HepG2 (cell line): ENCODE data around the gene PRKCE. TPM values are rescaled to one million over a fixed set of nuclear protein-coding genes. Genes with fewer than 3 reads are reported as not detected.

ENCODE experiments used
- AGO2 ChIP-seq: fragments of 200-400 bp; formaldehyde crosslinking; optimal IDR thresholded peaks from 2 replicates; pipeline ENCODE3; 2017; ENCODE audit warnings: mild to moderate bottlenecking, low read depth, low read length, moderate library complexity
- CCDC6 ChIP-seq: sonication (generic); formaldehyde crosslinking; IDR thresholded peaks from 2 replicates; pipeline ENCODE4 v1.8.1; 2022; ENCODE audit warnings: mild to moderate bottlenecking, missing genetic modification reagents, moderate library complexity
- HNRNPLL ChIP-seq: fragments of 200-400 bp; formaldehyde crosslinking; IDR thresholded peaks from 2 replicates; pipeline ENCODE4 v1.6.1; 2017; ENCODE audit warnings: mild to moderate bottlenecking, low read depth, low read length; ENCODE audit not compliant: poor library complexity, severe bottlenecking
- JARID2 ChIP-seq: sonication (generic); formaldehyde crosslinking; IDR thresholded peaks from 2 replicates; pipeline ENCODE4 v1.8.1; 2023; ENCODE audit warnings: missing genetic modification reagents, inconsistent platforms; ENCODE audit not compliant: insufficient replicate concordance
- MEIS2 ChIP-seq: sonication (generic); formaldehyde crosslinking; IDR thresholded peaks from 2 replicates; pipeline ENCODE4 v1.9.0; 2021; ENCODE audit warnings: mild to moderate bottlenecking, missing genetic modification reagents
- MIER3 ChIP-seq: IDR thresholded peaks from 2 replicates; pipeline ENCODE4 v1.6.1; 2016; ENCODE audit warnings: missing compliant biosample characterization, borderline replicate concordance
- MXI1 ChIP-seq: IDR thresholded peaks from 3 replicates; pipeline ENCODE4 v1.6.1; 2012; ENCODE audit warnings: low read depth, low read length, inconsistent platforms, borderline replicate concordance
- MYNN ChIP-seq: sonication (generic); formaldehyde crosslinking; IDR thresholded peaks from 2 replicates; pipeline ENCODE4 v1.4.0; 2020; ENCODE audit warnings: mild to moderate bottlenecking, low read depth, missing genetic modification reagents
- NFKB2 ChIP-seq: sonication (generic); formaldehyde crosslinking; IDR thresholded peaks from 2 replicates; pipeline ENCODE4 v1.4.0; 2020; ENCODE audit warnings: missing genetic modification reagents, borderline replicate concordance
- NFYB ChIP-seq: sonication (generic); formaldehyde crosslinking; IDR thresholded peaks from 2 replicates; pipeline ENCODE4 v1.4.0; 2020; ENCODE audit warnings: missing genetic modification reagents
- NR2F1 ChIP-seq, 2 experiments: fragments of 450-650 bp in 1 of 2; formaldehyde crosslinking in 1 of 2; IDR thresholded peaks; 2 replicates each; pipeline versions ENCODE4 v1.5.0 to v1.6.1; 2016 to 2020; ENCODE audit warnings: mild to moderate bottlenecking in 1 of 2, missing compliant biosample characterization in 1 of 2, missing genetic modification reagents in 1 of 2, moderate library complexity in 1 of 2
- POLR2G ChIP-seq: fragments of 200-400 bp; formaldehyde crosslinking; IDR thresholded peaks from 2 replicates; pipeline ENCODE4 v1.6.1; 2018; ENCODE audit warnings: mild to moderate bottlenecking, low read depth, low read length, moderate library complexity
- STAG1 ChIP-seq: sonication (generic); formaldehyde crosslinking; IDR thresholded peaks from 2 replicates; pipeline ENCODE4 v1.4.0; 2020; ENCODE audit warnings: missing genetic modification reagents
- ZNF30 ChIP-seq: sonication (generic); formaldehyde crosslinking; IDR thresholded peaks from 2 replicates; pipeline ENCODE4 v1.5.0; 2020; ENCODE audit warnings: mild to moderate bottlenecking, missing genetic modification reagents
- ZNF75D ChIP-seq: sonication (generic); formaldehyde crosslinking; IDR thresholded peaks from 2 replicates; pipeline ENCODE4 v1.8.1; 2023; ENCODE audit warnings: missing genetic modification reagents, mild to moderate bottlenecking, borderline replicate concordance
- ZNF879 ChIP-seq: sonication (generic); formaldehyde crosslinking; IDR thresholded peaks from 2 replicates; pipeline ENCODE4 v1.8.1; 2023; ENCODE audit warnings: missing genetic modification reagents
- polyA plus RNA-seq, 8 experiments: library from polyadenylated mRNA; depleted of rRNA in 3 of 8; stranded (reverse) in 7 of 8; unstranded in 1 of 8; fragments of >200 nt; fragmentation: Illumina TruSeq in 4 of 8; extraction: Trizol in 4 of 8; gene quantifications; 2 replicates each; pipeline versions ENCODE4 v1.2.1 to v1.2.3, GENCODE V29; 2011 to 2016; ENCODE audit warnings: low read depth in 4 of 8, missing spikeins in 1 of 8, mixed read lengths in 1 of 8; ENCODE audit not compliant: insufficient read depth in 1 of 8
- total RNA-seq, 5 experiments: library from RNA; depleted of rRNA; stranded (reverse); fragments of >200 nt; fragmentation: Illumina TruSeq; extraction: Trizol; gene quantifications; 2 replicates each; pipeline ENCODE4 v1.2.3, GENCODE V29; 2016; ENCODE audit warnings: low read depth in 1 of 5
- TF ChIP-seq, protein P1 (sequence below), 2 experiments: sonication (generic) in 1 of 2; formaldehyde crosslinking in 1 of 2; IDR thresholded peaks; 2 replicates each; pipeline versions ENCODE4 v1.6.1 to v1.9.0; 2014 to 2022; ENCODE audit warnings: antibody characterized with exemption in 1 of 2, borderline replicate concordance in 1 of 2, inconsistent platforms in 1 of 2, low read depth in 1 of 2, missing genetic modification reagents in 1 of 2
- TF ChIP-seq, protein P2 (sequence below): sonication (generic); formaldehyde crosslinking; IDR thresholded peaks from 2 replicates; pipeline ENCODE4 v1.4.0; 2020; ENCODE audit warnings: missing genetic modification reagents
- TF ChIP-seq, protein P3 (sequence below): sonication (generic); formaldehyde crosslinking; IDR thresholded peaks from 2 replicates; pipeline ENCODE4 v1.4.0; 2020; ENCODE audit warnings: mild to moderate bottlenecking, missing genetic modification reagents

Gene PRKCE
- total and polyA plus RNA-seq, 2 of the 13 experiments (the other 11 are each of a cell fraction or from before 2014, with no cell fraction given): 1.0 to 3.9 TPM

DNA sequence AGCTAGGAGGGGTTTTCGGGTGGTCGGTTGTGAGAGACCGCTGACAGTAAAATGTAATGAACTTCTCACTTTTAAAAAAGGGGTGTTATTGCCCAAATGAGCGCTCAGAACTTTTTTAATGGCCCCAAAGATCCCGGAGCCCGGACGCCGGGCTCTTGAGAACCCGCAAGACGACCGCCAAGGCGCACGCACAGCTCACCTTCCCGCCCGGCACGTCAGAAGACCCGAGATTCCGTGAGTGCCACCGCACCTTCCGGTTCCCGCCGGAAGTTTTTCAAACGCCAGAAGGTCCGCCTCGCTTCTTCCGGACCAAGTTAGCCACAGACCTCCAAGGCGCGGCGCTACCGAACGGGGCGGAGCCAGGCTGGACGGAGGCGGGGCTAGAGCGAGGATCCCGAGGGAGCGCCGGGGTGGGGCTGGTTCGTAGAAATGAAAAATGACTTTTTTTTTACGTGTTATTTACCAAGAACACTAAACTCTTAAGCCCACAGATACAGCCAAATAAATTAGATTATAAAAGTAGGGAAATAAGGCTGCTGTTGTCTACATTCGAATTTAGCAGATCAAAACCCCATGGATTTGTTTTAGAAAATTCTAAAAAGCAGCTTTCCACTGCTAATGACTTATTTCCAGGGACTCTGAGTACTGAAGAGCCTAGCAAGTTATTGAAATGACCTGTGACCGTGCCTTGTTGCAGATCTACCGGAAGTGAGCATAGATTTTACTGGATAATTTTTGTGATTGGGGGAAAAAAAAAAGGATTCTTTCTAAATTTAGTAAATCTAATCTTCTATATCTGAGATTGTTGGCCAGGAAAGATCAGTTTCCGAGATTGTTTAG is 40.2 kb upstream of the PRKCE start, which contains the start of gene SRBD1 (continued):
- TF ChIP-seq, protein P1, sequence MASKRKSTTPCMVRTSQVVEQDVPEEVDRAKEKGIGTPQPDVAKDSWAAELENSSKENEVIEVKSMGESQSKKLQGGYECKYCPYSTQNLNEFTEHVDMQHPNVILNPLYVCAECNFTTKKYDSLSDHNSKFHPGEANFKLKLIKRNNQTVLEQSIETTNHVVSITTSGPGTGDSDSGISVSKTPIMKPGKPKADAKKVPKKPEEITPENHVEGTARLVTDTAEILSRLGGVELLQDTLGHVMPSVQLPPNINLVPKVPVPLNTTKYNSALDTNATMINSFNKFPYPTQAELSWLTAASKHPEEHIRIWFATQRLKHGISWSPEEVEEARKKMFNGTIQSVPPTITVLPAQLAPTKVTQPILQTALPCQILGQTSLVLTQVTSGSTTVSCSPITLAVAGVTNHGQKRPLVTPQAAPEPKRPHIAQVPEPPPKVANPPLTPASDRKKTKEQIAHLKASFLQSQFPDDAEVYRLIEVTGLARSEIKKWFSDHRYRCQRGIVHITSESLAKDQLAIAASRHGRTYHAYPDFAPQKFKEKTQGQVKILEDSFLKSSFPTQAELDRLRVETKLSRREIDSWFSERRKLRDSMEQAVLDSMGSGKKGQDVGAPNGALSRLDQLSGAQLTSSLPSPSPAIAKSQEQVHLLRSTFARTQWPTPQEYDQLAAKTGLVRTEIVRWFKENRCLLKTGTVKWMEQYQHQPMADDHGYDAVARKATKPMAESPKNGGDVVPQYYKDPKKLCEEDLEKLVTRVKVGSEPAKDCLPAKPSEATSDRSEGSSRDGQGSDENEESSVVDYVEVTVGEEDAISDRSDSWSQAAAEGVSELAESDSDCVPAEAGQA (IDR thresholded peaks at IDR 0.05; ENCODE audit: low read depth): no peak
- TF ChIP-seq, protein P1 (CRISPR knock-in tag; IDR thresholded peaks at IDR 0.05; ENCODE audit: borderline replicate concordance): no peak; the same call in 1 of the 2 replicates
- TF ChIP-seq HNRNPLL: peak; percentile 87
- TF ChIP-seq, protein P2, sequence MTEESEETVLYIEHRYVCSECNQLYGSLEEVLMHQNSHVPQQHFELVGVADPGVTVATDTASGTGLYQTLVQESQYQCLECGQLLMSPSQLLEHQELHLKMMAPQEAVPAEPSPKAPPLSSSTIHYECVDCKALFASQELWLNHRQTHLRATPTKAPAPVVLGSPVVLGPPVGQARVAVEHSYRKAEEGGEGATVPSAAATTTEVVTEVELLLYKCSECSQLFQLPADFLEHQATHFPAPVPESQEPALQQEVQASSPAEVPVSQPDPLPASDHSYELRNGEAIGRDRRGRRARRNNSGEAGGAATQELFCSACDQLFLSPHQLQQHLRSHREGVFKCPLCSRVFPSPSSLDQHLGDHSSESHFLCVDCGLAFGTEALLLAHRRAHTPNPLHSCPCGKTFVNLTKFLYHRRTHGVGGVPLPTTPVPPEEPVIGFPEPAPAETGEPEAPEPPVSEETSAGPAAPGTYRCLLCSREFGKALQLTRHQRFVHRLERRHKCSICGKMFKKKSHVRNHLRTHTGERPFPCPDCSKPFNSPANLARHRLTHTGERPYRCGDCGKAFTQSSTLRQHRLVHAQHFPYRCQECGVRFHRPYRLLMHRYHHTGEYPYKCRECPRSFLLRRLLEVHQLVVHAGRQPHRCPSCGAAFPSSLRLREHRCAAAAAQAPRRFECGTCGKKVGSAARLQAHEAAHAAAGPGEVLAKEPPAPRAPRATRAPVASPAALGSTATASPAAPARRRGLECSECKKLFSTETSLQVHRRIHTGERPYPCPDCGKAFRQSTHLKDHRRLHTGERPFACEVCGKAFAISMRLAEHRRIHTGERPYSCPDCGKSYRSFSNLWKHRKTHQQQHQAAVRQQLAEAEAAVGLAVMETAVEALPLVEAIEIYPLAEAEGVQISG (CRISPR knock-in tag): peak; percentile 89
- no peak for TF ChIP-seq CCDC6 (CRISPR knock-in tag)
- TF ChIP-seq AGO2: no peak
- no peak for TF ChIP-seq ZNF75D
- no peak for TF ChIP-seq NR2F1 (CRISPR knock-in tag; IDR thresholded peaks at IDR 0.05)
- no peak for TF ChIP-seq ZNF30
- TF ChIP-seq MEIS2 (CRISPR knock-in tag): 0 out of 2 replicates have a peak, but pooled peaks have one; percentile 19
- no peak for TF ChIP-seq MYNN (CRISPR knock-in tag)
- peak; percentile 90; the same call in 2 of the 3 replicates for TF ChIP-seq MXI1
- peak; percentile 97 for TF ChIP-seq POLR2G
- TF ChIP-seq MIER3: 0 out of 2 replicates have a peak, but pooled peaks have one; percentile 60
- TF ChIP-seq JARID2 (CRISPR knock-in tag): no peak
- TF ChIP-seq NFKB2 (CRISPR knock-in tag): peak; percentile 69; the same call in 1 of the 2 replicates
- no peak for TF ChIP-seq STAG1 (CRISPR knock-in tag)
- TF ChIP-seq NFYB (CRISPR knock-in tag): no peak; the same call in 1 of the 2 replicates
- TF ChIP-seq ZNF879: no peak
- TF ChIP-seq, protein P3, sequence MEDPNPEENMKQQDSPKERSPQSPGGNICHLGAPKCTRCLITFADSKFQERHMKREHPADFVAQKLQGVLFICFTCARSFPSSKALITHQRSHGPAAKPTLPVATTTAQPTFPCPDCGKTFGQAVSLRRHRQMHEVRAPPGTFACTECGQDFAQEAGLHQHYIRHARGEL: no peak
